Measurements from ENCODE around the gene CYB5B.

CYB5B gene

GRCh38 chr16:69424053-69424934 lies at the start of gene CYB5B:
Gene CYB5B (plus strand): TSS chr16:69424619. CDS start chr16:69424684, 65 bp downstream.
- H3K9me3 Mint-ChIP-seq: peaks cover 9% of the 10 kb centered on the region
- H3K27me3 Mint-ChIP-seq: no peaks in the 10 kb centered on the region
- DNase-seq: peak; percentile 99
- CTCF ChIA-PET: interaction anchor here (1.4 to 1.6 kb wide), 2 partner anchors 25 to 28 kb away, joined by 3 to 5 read pairs; no protein-coding TSS in a partner anchor
- H3K27ac Mint-ChIP-seq: peak within 1 kb of the TSS; percentile 88
- peaks cover 29% of the 10 kb centered on the region for H3K36me3 Mint-ChIP-seq
- H3K4me3 Mint-ChIP-seq: peak within 1 kb of the TSS; percentile 92
- peaks cover 40% of the 10 kb centered on the region for H3K4me1 Mint-ChIP-seq

DNA sequence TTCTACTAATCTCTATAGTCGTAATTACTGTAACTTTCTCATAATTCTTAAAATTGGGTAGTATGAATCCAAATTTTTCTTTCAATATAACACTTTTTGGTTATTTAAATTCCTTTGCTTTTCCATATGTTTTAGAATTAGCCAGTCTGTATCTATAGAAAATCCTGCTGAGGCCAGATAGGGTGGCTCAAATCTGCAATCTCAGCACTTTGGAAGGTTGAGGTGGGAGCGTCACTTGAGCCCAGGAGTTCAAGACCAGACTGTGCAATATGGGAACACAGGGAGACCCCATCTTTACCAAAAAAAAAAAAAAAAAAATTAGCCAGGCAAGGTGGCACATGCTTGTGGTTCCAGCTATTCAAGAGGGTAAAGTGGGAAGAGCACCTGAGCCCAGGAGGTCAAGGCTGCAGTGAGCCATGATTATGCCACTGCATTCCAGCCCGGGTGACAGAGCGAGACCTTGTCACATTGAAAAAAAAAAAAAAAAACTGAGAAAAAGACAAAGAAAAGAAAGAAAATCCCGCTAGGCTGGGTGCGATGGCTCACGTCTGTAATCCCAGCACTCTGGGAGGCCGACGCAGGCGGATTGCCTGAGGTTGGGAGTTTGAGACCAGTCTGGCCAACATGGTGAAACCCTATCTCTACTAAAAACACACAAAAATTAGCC lies 47.9 kb upstream of the CYB5B start:
- peaks cover 5% of the 10 kb centered on the region for H3K4me1 Mint-ChIP-seq
- no peaks in the 10 kb centered on the region for H3K27me3 Mint-ChIP-seq
- no peak for DNase-seq
- peaks cover 42% of the 10 kb centered on the region for H3K36me3 Mint-ChIP-seq
- CTCF ChIA-PET: no interaction called here
- no peak overlapping the region for H3K27ac Mint-ChIP-seq
- no peaks in the 10 kb centered on the region for H3K9me3 Mint-ChIP-seq
- H3K4me3 Mint-ChIP-seq: no peak overlapping the region

- H3K36me3 Mint-ChIP-seq: peaks cover 44% of the 10 kb centered on the region
- peaks cover 12% of the 10 kb centered on the region for H3K4me1 Mint-ChIP-seq
- no peak overlapping the region for H3K27ac Mint-ChIP-seq
- CTCF ChIA-PET: interaction anchor here (1.2 kb wide), 1 partner anchor 22 kb away, joined by 3 read pairs; no protein-coding TSS in a partner anchor
- H3K9me3 Mint-ChIP-seq: no peaks in the 10 kb centered on the region
- no peaks in the 10 kb centered on the region for H3K27me3 Mint-ChIP-seq
- no peak for DNase-seq
- H3K4me3 Mint-ChIP-seq: no peak overlapping the region
Measured at GRCh38 chr16:69378036-69378435, 46.4 kb upstream of the CYB5B start.

- Mint-ChIP-seq H3K4me1 (peaks cover 17% of the 10 kb centered on the region), H3K4me3 (no peak overlapping the region), H3K27ac (no peak overlapping the region), H3K9me3 (no peaks in the 10 kb centered on the region), H3K36me3 (peaks cover 48% of the 10 kb centered on the region), H3K27me3 (no peaks in the 10 kb centered on the region)
- CTCF ChIA-PET: no interaction called here
- DNase-seq: no peak
Measured at GRCh38 chr16:69378760-69379159, 45.7 kb upstream of the CYB5B start.

GRCh38 chr16:69381231-69381630 lies 43.2 kb upstream of the CYB5B start:
- Mint-ChIP-seq H3K4me3 (no peak overlapping the region), H3K27me3 (no peaks in the 10 kb centered on the region), H3K4me1 (peaks cover 30% of the 10 kb centered on the region), H3K27ac (no peak overlapping the region), H3K36me3 (peaks cover 56% of the 10 kb centered on the region), H3K9me3 (no peaks in the 10 kb centered on the region)
- CTCF ChIA-PET: no interaction called here
- DNase-seq: no peak

GRCh38 chr16:69382421-69382820 lies 42.0 kb upstream of the CYB5B start:
- Mint-ChIP-seq H3K27me3 (no peaks in the 10 kb centered on the region), H3K9me3 (no peaks in the 10 kb centered on the region), H3K4me3 (no peak overlapping the region), H3K4me1 (peaks cover 30% of the 10 kb centered on the region), H3K36me3 (peaks cover 56% of the 10 kb centered on the region), H3K27ac (no peak overlapping the region)
- DNase-seq: no peak
- CTCF ChIA-PET: no interaction called here

DNA sequence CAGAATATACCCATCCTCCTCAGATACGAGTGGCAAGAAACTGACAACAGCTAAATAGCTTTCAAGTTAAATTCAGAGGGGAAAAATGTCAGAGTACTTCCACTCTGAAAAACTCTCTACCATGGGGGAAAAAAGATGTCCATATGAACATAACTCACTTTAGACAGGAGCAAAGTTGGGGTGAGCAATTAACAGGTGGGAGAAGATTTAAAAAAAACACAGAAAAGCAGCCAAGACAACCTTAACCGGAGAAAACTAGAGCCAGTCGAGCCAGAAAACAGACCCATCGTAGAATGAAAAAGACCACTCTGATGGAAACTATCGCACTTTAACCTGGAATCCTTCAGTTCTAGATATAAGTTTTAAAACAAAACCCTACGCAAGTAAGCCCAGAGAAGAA lies 39.4 kb upstream of the CYB5B start:
- peak overlapping the region; percentile 93 for H3K27ac Mint-ChIP-seq
- no peaks in the 10 kb centered on the region for H3K27me3 Mint-ChIP-seq
- CTCF ChIA-PET: no interaction called here
- H3K36me3 Mint-ChIP-seq: peaks cover 34% of the 10 kb centered on the region
- DNase-seq: no peak
- H3K9me3 Mint-ChIP-seq: no peaks in the 10 kb centered on the region
- peaks cover 30% of the 10 kb centered on the region for H3K4me1 Mint-ChIP-seq
- peak overlapping the region; percentile 88 for H3K4me3 Mint-ChIP-seq

DNA sequence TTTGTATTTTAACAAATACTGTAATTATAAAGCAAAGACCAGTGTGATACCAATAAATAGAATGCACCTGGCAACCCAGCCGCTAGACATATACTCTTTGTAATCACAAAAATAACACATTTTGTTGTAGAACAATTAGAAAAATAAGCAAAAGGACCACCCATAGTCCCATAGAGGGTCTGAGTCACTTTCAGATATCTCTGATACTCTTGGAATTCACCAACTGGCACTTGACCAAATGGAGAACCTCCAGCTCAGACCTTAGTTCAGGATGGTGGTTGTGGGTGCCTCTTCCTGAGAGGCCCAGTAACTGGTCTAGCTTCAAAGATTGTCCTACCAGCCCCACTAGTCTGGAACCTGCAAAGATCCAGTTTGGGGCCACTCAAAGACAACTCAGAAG lies 37.8 kb upstream of the CYB5B start:
- no peak for DNase-seq
- Mint-ChIP-seq H3K4me1 (peaks cover 29% of the 10 kb centered on the region), H3K36me3 (peaks cover 30% of the 10 kb centered on the region), H3K27ac (no peak overlapping the region), H3K27me3 (no peaks in the 10 kb centered on the region), H3K9me3 (no peaks in the 10 kb centered on the region), H3K4me3 (peak overlapping the region; percentile 88)
- CTCF ChIA-PET: interaction anchor here (1.6 to 2.3 kb wide), 2 partner anchors 9 to 58 kb away, joined by 3 to 8 read pairs; no protein-coding TSS in a partner anchor

GRCh38 chr16:69393898-69394849 lies 30.2 kb upstream of the CYB5B start:
- H3K27ac Mint-ChIP-seq: no peak overlapping the region
- peaks cover 29% of the 10 kb centered on the region for H3K27me3 Mint-ChIP-seq
- H3K4me1 Mint-ChIP-seq: peaks cover 7% of the 10 kb centered on the region
- CTCF ChIA-PET: interaction anchor here (0.6 to 3.9 kb wide), 5 partner anchors 63 to 360 kb away, joined by 3 to 31 read pairs (median 3); partner anchors contain the start of gene NOB1
- H3K9me3 Mint-ChIP-seq: no peaks in the 10 kb centered on the region
- no peaks in the 10 kb centered on the region for H3K36me3 Mint-ChIP-seq
- no peak for DNase-seq
- no peak overlapping the region for H3K4me3 Mint-ChIP-seq

DNA sequence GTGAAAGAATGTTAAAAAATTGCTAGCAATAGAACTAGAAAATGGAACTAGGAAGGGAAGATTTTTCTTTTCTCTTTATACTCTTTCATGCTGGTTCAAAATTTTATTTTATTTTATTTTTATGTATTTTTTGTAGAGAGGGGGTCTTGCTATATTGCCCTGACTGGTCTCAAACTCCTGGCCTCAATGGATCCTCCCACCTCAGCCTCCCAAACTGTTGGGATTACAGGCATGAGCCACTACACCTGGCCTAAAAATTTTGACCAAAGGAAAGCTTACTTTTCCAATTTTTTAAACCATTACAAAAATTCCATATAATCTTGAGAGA lies 28.6 kb upstream of the CYB5B start:
- peaks cover 34% of the 10 kb centered on the region for H3K27me3 Mint-ChIP-seq
- CTCF ChIA-PET: interaction anchor here (0.6 to 3.9 kb wide), 26 partner anchors 8 to 535 kb away, joined by 3 to 31 read pairs (median 5); partner anchors contain the start of genes CYB5B and NOB1
- H3K4me3 Mint-ChIP-seq: no peak overlapping the region
- no peaks in the 10 kb centered on the region for H3K9me3 Mint-ChIP-seq
- H3K27ac Mint-ChIP-seq: no peak overlapping the region
- no peak for DNase-seq
- peaks cover 7% of the 10 kb centered on the region for H3K4me1 Mint-ChIP-seq
- no peaks in the 10 kb centered on the region for H3K36me3 Mint-ChIP-seq

- Mint-ChIP-seq H3K9me3 (no peaks in the 10 kb centered on the region), H3K4me1 (peaks cover 7% of the 10 kb centered on the region), H3K27ac (no peak overlapping the region), H3K36me3 (no peaks in the 10 kb centered on the region), H3K4me3 (no peak overlapping the region), H3K27me3 (peaks cover 34% of the 10 kb centered on the region)
- peak; percentile 78 for DNase-seq
- CTCF ChIA-PET: interaction anchor here (0.6 to 3.9 kb wide), 34 partner anchors 8 to 534 kb away, joined by 3 to 31 read pairs (median 4); partner anchors contain the start of genes CYB5B and NOB1
Measured at GRCh38 chr16:69396187-69397061, 28.0 kb upstream of the CYB5B start.

GRCh38 chr16:69397821-69398521 lies 26.4 kb upstream of the CYB5B start:
- Mint-ChIP-seq H3K27ac (no peak overlapping the region), H3K4me1 (peaks cover 7% of the 10 kb centered on the region), H3K9me3 (no peaks in the 10 kb centered on the region), H3K27me3 (peaks cover 30% of the 10 kb centered on the region), H3K36me3 (no peaks in the 10 kb centered on the region), H3K4me3 (no peak overlapping the region)
- DNase-seq: no peak
- CTCF ChIA-PET: interaction anchor here (0.9 to 1.9 kb wide), 3 partner anchors 9 to 533 kb away, joined by 3 to 4 read pairs (median 3); no protein-coding TSS in a partner anchor
